ENCODE results near the gene FDXACB1. TPM values are rescaled to one million over a fixed set of nuclear protein-coding genes. Genes with fewer than 3 reads are reported as not detected.
"Not testable (repeated sequence)": the region's sequence is repeated elsewhere in the genome, so short reads cannot be mapped to it uniquely, and the experiment has no call there.

The FDXACB1 gene
- total and polyA plus RNA-seq, 5 experiments from 2014 or later: 5.9 to 8.3 (median 7.5) TPM

DNA sequence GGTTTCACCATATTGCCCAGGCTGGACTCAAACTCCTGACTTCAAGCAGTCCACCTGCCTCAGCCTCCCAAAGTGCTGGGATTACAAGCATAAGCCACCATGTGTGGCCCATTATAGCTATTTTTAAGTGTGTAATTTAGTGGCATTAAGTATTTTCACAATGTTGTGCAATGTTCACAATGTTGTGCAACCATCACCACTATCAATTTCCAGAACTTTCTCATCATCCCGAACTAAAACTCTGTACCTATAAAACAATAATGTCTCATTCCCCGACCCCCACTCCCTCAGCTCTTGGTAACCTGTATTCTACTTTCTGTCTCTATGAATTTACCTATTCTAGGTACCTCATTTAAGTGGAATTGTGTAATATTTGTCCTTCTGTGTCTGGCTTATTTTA is 7.9 kb upstream of the FDXACB1 start:
- Mint-ChIP-seq H3K36me3 (peaks cover 0 to 23% (median 12%) of the 10 kb centered on the region in 3 donors), H3K9me3 (no peaks in the 10 kb centered on the region), H3K4me1 (no peaks in the 10 kb centered on the region)

DNA sequence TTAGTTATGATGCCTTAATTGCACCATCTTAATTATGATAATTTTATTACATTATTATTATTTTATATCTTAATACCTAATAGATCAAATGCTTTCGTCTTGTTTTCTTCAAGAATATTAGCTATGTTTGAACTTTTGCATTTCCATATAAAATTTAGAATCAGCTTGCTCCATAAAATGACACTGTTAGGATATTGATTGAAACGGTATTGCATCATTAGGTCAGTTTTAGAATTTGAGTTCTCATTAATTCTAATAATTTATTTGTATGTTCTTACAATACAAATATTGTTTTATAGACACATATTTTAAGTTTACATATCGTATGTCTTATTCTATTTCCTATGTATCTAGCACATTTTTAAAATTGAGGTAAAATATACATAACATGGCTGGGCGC is 7.1 kb upstream of the FDXACB1 start:
- Mint-ChIP-seq H3K36me3 (peaks cover 0 to 23% (median 12%) of the 10 kb centered on the region in 3 donors), H3K27me3 (no peaks in the 10 kb centered on the region), H3K4me3 (no peak overlapping the region), H3K27ac (no peak overlapping the region), H3K9me3 (no peaks in the 10 kb centered on the region), H3K4me1 (peaks cover 0 to under 1% (median 0%) of the 10 kb centered on the region in 4 donors)
- POLR2A ChIA-PET: no interaction called here
- no peak for DNase-seq
- no peak for ATAC-seq

More for the DNA sequence above, 7.9 kb upstream of the FDXACB1 start:
- POLR2A ChIA-PET: interaction anchor here (0.6 to 0.9 kb wide), 2 partner anchors 9 to 35 kb away, joined by 3 read pairs; no protein-coding TSS in a partner anchor
- H3K27ac Mint-ChIP-seq: peak overlapping the region in 1 of 10 donors; percentile 12
- ATAC-seq (no peak), DNase-seq (no peak)
- no peaks in the 10 kb centered on the region for H3K27me3 Mint-ChIP-seq
- H3K4me3 Mint-ChIP-seq: no peak overlapping the region

DNA sequence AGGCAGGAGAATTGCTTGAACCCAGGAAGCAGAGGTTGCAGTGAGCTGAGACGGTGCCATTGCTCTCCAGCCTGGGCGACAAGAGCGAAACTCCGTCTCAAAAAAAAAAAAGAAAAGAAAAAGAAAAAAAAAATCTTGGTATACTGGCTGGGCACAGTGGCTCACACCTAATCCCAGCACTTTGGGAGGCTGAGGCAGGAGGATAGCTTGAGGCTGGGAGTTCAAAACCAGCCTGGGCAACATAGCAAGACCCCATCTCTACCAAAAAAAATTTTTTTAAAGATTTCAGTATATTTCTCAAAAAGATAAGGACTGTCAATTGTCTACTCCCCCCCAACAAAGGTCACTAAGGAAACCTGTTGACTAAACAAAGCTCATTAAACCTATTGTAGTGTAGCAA is 6.1 kb upstream of the FDXACB1 start:
- ATAC-seq, H3K27ac Mint-ChIP-seq, H3K4me3 Mint-ChIP-seq, POLR2A ChIA-PET, H3K4me1 Mint-ChIP-seq, H3K27me3 Mint-ChIP-seq, DNase-seq, H3K9me3 Mint-ChIP-seq: not testable (repeated sequence)
- peaks cover 0 to 23% (median 12%) of the 10 kb centered on the region in 3 donors for H3K36me3 Mint-ChIP-seq

DNA sequence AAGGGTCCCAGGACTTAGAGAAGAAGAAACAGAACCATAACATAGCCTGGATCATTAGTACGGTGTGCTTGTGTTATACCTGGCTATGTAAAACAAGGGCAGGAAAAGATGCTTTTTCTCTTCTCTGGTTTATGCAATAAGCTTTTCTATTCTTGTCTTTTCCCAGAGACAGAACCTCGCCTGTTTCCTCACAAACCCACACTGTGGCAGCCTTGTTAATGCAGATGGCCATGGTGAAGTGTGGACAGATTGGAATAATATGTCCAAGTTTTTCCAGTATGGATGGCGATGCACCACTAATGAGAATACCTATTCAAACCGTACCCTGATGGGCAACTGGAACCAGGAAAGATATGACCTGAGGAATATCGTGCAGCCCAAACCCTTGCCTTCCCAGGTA is 3.2 kb upstream of the FDXACB1 start:
- no peaks in the 10 kb centered on the region for H3K27me3 Mint-ChIP-seq
- H3K9me3 Mint-ChIP-seq: peaks cover 0 to 8% (median 0%) of the 10 kb centered on the region in 9 donors
- peaks cover 0 to 23% (median 14%) of the 10 kb centered on the region in 3 donors for H3K36me3 Mint-ChIP-seq
- peaks cover 9 to 23% (median 22%) of the 10 kb centered on the region in 4 donors for H3K4me1 Mint-ChIP-seq
- H3K4me3 Mint-ChIP-seq: no peak overlapping the region
- POLR2A ChIA-PET: interaction anchor here (3.2 kb wide), 1 partner anchor 11 kb away, joined by 19 read pairs; the partner anchor contains the start of gene ALG9
- DNase-seq: no peak
- H3K27ac Mint-ChIP-seq: peak overlapping the region in 1 of 10 donors; percentile 11
- ATAC-seq: no peak

DNA sequence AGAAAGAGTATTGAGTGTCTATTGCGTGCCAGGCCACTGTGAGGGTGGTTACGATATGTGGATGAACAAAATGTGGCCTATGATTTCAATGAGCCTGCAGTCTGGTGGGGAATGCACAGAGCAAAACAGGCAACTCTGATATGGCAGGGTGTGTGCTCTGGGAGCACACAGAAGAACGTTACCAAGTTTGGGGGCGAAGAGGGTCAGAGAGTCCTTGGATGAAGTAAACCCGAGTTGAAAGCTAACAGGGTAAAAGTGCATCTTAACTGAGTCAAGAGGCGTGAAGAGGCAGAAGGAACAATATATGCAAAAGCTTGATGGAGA is 634 bp upstream of the FDXACB1 start:
- H3K4me1 Mint-ChIP-seq: peaks cover 9 to 28% (median 25%) of the 10 kb centered on the region in 4 donors
- H3K9me3 Mint-ChIP-seq: peaks cover 0 to 8% (median 0%) of the 10 kb centered on the region in 9 donors
- H3K27ac Mint-ChIP-seq: peak overlapping the region; percentile 96 to 100 (median 100)
- peaks cover 0 to 34% (median 22%) of the 10 kb centered on the region in 3 donors for H3K36me3 Mint-ChIP-seq
- H3K4me3 Mint-ChIP-seq: peak overlapping the region; percentile 84 to 100 (median 97)
- no peaks in the 10 kb centered on the region for H3K27me3 Mint-ChIP-seq
- DNase-seq: no peak
- POLR2A ChIA-PET: interaction anchor here (0.6 to 3.2 kb wide), 3 partner anchors 8 to 149 kb away, joined by 4 to 19 read pairs (median 13); partner anchors contain the start of gene ALG9
- peak in 1 of 2 donors; percentile 9 for ATAC-seq

DNA sequence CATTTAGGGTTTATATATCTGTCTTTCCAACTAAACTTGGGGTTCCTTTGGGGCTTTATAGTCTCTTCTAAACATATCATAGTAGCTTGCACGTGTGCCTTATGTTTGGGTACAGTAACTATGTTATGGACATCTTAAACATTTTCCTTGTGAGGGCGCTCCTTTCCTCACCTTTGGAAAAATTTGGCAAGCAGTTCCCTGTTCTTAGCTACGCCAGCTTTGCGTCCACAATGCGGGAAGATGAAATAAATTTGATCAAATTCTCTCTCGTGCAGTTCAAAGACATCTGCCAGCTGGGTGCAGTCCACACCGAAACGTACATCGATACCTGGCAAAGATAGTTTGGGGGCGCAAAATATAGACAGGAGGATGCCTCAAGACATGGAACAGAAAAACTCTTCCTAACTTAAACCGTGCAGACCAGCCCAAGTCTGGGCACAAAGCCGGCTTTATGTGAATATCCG is 548 bp downstream of the FDXACB1 start:
- Mint-ChIP-seq H3K27me3 (no peaks in the 10 kb centered on the region), H3K4me3 (peak overlapping the region; percentile 84 to 100 (median 97)), H3K4me1 (peaks cover 11 to 28% (median 25%) of the 10 kb centered on the region in 4 donors), H3K9me3 (peaks cover 0 to 8% (median 0%) of the 10 kb centered on the region in 9 donors), H3K27ac (peak overlapping the region; percentile 96 to 100 (median 100)), H3K36me3 (peaks cover 0 to 31% (median 19%) of the 10 kb centered on the region in 3 donors)
- POLR2A ChIA-PET: interaction anchor here (0.8 to 1.5 kb wide), 2 partner anchors 9 to 49 kb away, joined by 3 read pairs; no protein-coding TSS in a partner anchor
- no peak for DNase-seq
- peak; percentile 2 to 20 for ATAC-seq

DNA sequence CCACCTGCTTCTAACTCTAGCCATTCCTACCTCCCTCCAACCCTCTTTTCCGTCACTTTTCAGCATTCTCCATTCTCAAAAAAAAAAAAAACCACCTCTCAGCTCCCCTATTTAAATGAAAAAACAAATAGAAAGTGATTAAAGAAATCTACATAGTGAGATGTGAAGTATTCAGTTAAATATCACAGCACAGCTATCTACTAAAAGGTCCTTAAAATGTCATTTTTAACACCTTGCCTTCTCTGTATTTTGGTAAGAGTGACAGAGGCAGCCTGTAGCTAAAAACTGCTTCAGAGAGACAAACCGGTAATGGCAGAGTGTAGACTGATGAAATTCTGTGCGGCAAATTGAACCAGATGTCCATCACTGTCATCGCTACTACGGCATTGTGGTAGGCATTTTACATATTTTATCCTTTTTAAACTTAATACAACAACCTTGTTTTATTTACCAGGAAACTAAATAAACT is 7.2 kb downstream of the FDXACB1 start:
- POLR2A ChIA-PET: interaction anchor here (0.6 to 2.5 kb wide), 6 partner anchors 9 to 215 kb away, joined by 3 to 23 read pairs (median 4); partner anchors contain the start of genes CFAP68, PPP2R1B, SDHD and TIMM8B
- ATAC-seq (no peak), DNase-seq (no peak)
- Mint-ChIP-seq H3K4me3 (peak overlapping the region; percentile 91 to 96 (median 93)), H3K9me3 (no peaks in the 10 kb centered on the region), H3K27ac (peak overlapping the region; percentile 87 to 98 (median 95)), H3K27me3 (no peaks in the 10 kb centered on the region), H3K36me3 (peaks cover 14 to 38% (median 17%) of the 10 kb centered on the region in 3 donors), H3K4me1 (peaks cover 10 to 31% (median 25%) of the 10 kb centered on the region in 4 donors)

DNA sequence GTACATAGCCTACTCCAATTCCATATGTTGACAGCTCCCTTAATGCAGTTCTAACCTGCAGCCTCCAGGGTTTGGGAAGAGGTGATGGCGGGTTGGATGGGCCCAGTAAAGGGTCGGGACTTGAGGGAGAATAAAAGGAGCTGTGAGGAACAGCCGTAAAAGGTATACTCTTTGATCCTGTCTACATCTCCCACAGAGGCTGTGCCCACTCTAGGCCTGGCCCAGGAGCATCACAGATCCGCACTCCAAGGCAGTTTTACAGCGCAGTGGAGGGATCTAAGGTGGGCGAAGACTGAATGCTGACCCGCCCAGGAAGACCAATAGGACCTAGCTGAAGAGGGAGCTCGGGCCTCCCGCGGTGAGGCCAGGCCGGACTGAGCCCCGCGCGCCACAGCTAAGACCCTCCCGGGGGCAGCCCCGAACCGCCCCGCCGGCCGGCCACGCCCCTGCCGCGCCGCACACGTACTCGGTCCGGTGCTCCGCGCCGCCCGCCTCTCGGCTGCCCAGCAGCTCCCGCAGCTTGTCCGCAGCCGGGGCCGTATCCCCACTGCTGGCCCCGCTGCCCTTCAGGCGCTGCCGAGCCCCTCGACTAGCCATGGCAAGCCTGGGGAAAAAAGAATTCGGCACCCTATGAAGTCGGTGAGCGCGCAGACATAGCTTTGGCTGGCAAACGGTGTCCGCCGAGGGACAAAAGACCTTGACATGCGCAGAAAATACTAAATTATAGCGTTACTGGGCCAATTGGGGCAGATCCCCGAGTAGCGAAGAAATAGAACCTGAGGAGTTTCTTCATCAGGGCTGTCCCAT is 7.9 kb downstream of the FDXACB1 start, which contains the start of gene ALG9:
ALG9 (minus strand) TSS at position 696 of the 807 bp plus-strand sequence; CDS start at position 597, 99 bp downstream.
- no peaks in the 10 kb centered on the region for H3K27me3 Mint-ChIP-seq
- peak within 1 kb of the TSS; percentile 91 to 96 (median 93) for H3K4me3 Mint-ChIP-seq
- peaks cover 12 to 36% (median 26%) of the 10 kb centered on the region in 4 donors for H3K4me1 Mint-ChIP-seq
- no peaks in the 10 kb centered on the region for H3K9me3 Mint-ChIP-seq
- peak within 1 kb of the TSS; percentile 87 to 98 (median 95) for H3K27ac Mint-ChIP-seq
- POLR2A ChIA-PET: interaction anchor here (0.6 to 2.5 kb wide), 8 partner anchors 10 to 284 kb away, joined by 3 to 23 read pairs (median 4); partner anchors contain the start of genes CFAP68, PPP2R1B, SDHD and TIMM8B
- ATAC-seq (peak; percentile 87 to 91), DNase-seq (peak; percentile 76 to 97 (median 88))
- H3K36me3 Mint-ChIP-seq: peaks cover 19 to 42% (median 23%) of the 10 kb centered on the region in 3 donors

DNA sequence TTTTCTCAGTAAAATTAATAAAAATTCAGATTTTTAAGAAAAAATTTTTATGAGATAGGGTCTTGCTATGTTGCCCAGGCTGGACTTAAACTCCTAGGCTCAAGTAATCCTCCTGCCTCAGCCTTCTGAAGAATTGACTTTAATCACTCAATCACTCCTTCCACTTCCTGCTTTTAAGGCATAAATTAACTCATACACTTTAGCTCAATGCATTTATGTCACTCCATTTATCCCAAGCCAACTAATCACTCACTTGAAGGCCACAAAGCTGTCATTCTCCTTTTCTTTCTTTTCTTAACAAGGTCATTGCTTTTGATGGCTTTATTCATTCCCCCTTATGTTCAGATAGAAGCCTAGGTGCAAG is 8.5 kb downstream of the FDXACB1 start:
- ATAC-seq (no peak), DNase-seq (no peak)
- peaks cover 19 to 44% (median 23%) of the 10 kb centered on the region in 3 donors for H3K36me3 Mint-ChIP-seq
- H3K4me1 Mint-ChIP-seq: peaks cover 12 to 36% (median 26%) of the 10 kb centered on the region in 4 donors
- H3K27me3 Mint-ChIP-seq: no peaks in the 10 kb centered on the region
- POLR2A ChIA-PET: interaction anchor here (0.6 to 2.5 kb wide), 4 partner anchors 10 to 283 kb away, joined by 3 to 19 read pairs (median 6); partner anchors contain the start of genes CFAP68, SDHD and TIMM8B
- H3K27ac Mint-ChIP-seq: peak overlapping the region; percentile 87 to 98 (median 95)
- no peaks in the 10 kb centered on the region for H3K9me3 Mint-ChIP-seq
- peak overlapping the region; percentile 91 to 96 (median 93) for H3K4me3 Mint-ChIP-seq

DNA sequence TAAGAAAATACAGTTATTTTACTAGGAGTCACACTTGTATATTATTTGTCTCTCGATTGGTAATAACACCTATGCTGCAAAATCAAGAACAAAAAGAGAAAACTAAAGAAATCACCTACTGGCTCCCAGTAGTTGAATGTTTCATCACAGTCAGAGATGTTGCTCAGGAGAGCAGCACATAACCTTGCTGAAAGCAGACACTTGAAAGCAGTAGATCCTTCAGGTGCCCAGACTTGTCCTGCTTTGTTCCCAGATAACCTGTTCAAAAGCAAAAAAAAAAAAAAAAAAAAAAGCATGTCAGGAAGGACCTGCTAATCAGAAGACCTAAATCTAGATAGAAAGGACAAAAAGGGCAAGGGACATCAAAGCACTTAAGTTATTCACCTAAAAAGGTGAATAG is 8.9 kb downstream of the FDXACB1 start:
- ATAC-seq (no peak), DNase-seq (no peak)
- Mint-ChIP-seq H3K4me1 (peaks cover 12 to 36% (median 26%) of the 10 kb centered on the region in 4 donors), H3K27me3 (no peaks in the 10 kb centered on the region), H3K36me3 (peaks cover 19 to 44% (median 22%) of the 10 kb centered on the region in 3 donors), H3K27ac (peak overlapping the region in 2 of 10 donors; percentile 34 to 87), H3K9me3 (no peaks in the 10 kb centered on the region), H3K4me3 (peak overlapping the region in 7 of 10 donors; percentile 19 to 95 (median 43))
- POLR2A ChIA-PET: interaction anchor here (0.7 to 2.5 kb wide), 3 partner anchors 11 to 283 kb away, joined by 5 to 19 read pairs (median 7); partner anchors contain the start of genes CFAP68, SDHD and TIMM8B

DNA sequence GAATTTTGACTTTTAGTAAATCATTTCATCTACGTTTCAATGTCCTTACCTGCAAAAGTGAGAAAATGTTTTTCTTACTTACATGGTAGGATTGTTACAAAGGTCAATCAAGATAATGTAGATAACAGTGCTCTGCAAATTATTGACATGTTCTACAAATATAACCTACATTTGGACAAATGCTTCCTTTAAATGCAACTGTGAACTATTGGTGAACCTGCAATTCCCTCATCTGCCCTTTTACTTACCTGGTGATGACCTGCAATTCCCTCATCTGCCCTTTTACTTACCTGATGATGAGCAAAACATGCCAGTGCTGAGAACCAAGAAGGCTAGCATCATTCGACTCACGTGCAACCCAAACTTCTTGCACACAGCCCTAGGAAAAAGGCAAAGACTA is 18.7 kb downstream of the FDXACB1 start:
- H3K27me3 Mint-ChIP-seq: no peaks in the 10 kb centered on the region
- H3K4me3 Mint-ChIP-seq: no peak overlapping the region
- H3K36me3 Mint-ChIP-seq: peaks cover 4 to 90% (median 23%) of the 10 kb centered on the region in 3 donors
- no peak overlapping the region for H3K27ac Mint-ChIP-seq
- DNase-seq: no peak
- H3K9me3 Mint-ChIP-seq: no peaks in the 10 kb centered on the region
- no peaks in the 10 kb centered on the region for H3K4me1 Mint-ChIP-seq
- POLR2A ChIA-PET: no interaction called here
- no peak for ATAC-seq

DNA sequence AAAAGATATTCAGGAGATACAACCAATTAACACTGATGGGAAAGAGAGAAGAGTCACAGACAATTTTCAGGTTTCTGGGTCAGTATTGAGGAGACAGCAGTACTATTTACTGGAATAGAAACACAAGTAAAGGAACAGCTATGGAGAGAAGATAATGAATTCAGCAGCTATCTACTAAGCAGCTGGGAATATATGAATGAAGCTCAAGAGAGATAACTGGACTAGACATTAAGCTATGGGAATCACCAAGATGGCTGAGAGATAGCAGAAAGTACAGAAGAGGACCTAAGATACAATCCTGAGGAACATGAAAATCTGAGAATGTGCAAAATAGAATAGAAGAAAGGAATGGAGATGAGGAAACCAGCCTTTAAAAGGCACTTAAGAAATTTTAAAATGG is 23.5 kb downstream of the FDXACB1 start:
- Mint-ChIP-seq H3K27ac (no peak overlapping the region), H3K27me3 (no peaks in the 10 kb centered on the region), H3K4me1 (no peaks in the 10 kb centered on the region), H3K9me3 (no peaks in the 10 kb centered on the region), H3K36me3 (peaks cover 7 to 89% (median 19%) of the 10 kb centered on the region in 3 donors), H3K4me3 (no peak overlapping the region)
- POLR2A ChIA-PET: no interaction called here
- ATAC-seq (no peak), DNase-seq (no peak)
